Daoy (cell line): Measurements from ENCODE around the gene ACSL3. TPM values are rescaled to one million over a fixed set of nuclear protein-coding genes. Genes with fewer than 3 reads are reported as not detected.

Source experiments
- DNase-seq: peaks from one replicate; pipeline ENCODE4 v3.0.0-alpha.2; 2015; ENCODE audit warnings: low read depth
- total RNA-seq: library from RNA; depleted of rRNA; stranded (reverse); fragments of >200 nt; shearing (Covaris generic); gene quantifications from 2 replicates; pipeline ENCODE4 v1.2.3, GENCODE V29; 2014

ACSL3 gene
- total RNA-seq, 1 experiment from 2014 or later = 76.2 TPM

DNA sequence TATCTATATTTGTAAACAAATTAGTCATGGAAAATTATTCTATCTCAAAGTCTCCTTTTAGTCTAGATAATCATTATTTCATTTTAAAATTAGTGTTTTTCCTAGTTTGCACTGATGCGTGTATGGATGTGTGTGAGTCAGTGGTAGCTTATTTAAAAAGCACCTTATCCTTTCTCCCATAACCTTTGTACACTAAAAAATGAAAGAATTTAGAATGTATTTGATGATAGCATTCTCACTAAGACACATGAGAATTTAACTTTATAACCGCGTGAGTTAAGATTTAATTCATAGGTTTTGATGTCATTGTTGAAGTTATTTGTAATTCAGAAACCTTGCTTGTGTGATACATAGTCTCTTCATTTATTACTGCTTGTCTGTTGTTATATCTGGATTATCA, 81.7 kb downstream of the ACSL3 start:
- DNase-seq = no peak

DNA sequence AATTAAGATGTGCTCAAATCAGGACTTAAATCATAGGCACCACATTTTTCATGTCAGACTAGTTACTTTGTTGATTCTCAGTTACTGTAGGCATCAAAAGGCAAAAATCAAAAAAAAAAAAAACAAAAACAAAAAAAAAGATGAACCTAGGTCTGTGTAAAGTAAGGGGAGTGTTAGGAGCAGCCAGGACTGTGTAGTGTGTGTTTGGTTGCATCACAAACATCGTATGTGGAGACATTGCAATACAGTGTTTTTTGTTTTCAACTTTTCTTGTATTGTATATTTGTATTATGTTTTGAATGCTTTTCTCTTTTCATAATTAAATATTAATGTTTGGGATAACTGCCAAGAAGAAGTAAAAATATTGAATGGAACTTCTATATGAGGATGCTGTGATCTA, 82.1 kb downstream of the ACSL3 start:
- DNase-seq = no peak

DNA sequence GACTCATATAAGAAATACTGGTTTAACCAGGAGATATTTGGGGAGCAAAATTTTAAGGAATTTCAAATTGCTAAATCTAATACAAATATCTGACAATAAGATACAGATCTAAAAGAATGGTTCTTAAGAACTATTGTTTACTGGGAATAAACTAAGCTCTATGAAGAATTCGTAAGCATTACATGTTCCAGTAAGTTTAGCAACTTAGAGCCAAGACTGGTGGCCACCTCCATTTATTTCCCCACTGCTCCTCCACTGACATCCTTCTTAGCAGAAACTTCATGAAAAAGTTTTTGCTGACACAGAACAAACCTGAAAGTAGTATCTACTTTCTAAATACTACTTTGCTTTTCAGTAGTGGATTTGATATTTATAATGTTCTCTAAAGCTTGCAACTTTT, 83.0 kb downstream of the ACSL3 start:
- DNase-seq = no peak

DNA sequence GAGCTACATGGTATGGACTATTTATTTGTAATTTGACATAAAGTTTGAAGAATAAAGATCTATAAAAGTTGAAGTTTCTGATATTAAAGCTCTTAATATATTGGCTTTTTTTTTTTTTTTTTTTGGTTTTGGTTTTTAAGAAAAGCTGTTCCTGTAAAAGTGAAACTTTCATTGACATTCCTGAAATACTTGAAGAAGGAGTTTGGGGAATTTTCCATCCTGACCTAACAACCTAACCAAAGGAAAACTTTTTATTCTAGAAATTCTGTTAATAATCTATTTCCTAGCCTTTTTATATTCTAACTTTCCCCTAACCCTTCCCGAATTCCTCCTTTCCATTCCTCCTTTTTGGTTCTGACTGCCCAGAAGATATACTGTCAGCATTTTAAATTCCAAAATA, 83.7 kb downstream of the ACSL3 start:
- no peak for DNase-seq

DNA sequence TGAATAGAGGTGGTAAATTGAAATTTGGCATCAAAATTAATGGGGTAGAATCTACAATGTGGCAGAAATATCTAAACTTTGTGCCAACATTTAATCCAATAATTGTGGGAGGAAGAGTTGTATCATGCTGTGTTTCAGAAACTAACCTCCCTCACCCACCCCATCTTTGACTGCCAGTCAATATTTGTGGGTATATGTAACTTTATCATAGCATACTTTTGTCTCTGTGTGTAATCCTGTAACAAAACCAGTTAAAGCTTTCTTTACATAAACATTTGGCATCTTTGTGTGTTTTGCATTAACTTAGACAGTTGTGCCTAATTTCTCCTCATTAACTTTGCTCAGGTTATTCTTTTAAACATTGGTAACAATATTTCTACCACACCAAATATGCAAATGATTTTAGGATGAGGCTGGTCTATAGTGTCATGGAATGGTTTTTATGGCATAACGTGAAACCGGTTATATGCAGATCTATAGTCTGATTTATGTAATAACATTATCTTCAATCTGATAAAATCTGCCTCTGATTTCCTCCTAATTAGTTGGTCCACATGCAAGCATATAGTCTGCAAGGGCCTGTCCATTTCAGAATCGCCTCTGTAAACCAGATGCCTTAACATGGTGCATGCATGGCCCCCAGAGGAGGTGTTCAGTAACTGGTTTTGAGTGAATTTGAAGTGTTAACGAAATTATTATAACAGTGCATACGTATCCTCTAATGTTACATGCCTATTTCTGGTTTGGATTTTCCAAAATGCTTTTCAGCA, 84.3 kb downstream of the ACSL3 start:
- DNase-seq = no peak

DNA sequence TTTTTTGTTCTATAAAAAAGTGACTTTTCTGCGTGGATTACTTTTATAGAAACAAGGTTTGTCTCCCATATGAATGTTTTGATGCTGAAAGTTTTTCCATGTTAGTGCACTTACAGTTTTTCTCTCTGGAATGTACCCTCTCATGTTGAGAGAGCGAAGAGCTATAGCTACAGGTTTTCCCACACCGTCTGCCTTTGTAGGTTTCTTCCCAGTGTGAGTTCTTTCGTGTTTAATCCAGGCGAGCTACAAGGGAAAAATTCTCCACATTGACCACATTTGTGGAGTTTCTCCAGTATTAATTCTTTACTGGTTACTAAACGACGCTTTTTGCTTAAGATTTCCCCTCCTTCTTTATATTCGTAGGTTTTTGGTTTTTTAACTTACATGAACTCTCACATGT, 85.1 kb downstream of the ACSL3 start:
- DNase-seq = no peak

DNA sequence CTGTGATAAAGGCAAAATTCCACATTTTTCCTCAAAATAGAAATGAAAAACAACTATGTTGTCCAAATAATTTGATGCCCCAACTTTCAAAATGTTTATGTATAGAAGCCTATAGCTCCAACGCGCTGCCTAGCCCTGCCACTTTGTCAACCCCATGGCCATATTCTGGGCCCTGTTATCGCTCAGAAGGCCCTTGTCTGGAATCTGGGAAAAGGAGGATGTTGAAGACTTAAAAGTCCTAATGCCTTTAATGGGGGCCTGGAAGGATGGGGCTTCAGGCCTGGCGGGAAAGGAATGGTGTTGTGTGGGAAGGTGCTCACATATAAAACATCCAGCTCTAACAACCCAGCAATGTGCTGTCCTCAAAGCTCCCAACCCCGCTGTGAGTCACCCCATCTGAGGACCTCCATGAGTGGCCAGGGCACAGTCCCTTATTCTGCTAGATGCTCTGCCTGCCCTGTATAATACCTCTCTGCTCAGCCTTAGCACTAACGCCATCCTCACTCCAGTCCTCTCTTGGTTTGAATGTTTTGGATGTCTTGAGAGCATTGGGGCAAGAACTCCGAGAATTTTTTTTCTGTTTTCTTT, 86.0 kb downstream of the ACSL3 start:
- peak; percentile 13 for DNase-seq

DNA sequence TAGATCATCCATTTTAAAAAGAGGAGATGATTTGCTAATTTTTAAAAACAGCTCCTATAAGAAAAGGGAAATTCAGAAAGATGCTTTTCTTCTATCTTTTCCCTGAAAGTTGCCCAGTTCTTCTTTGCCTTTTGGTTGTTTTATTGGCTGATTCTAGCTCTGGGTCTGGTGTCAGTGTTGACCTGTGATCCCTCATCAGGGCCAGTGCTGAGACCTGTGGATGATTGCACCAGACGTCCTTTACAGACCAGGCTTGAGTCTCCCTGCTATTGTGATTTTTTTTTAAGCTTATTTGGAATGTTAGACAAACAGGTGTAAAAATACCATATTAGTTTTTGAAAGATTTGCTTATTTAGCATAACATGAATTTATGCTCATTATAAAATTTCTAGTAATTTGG, 88.2 kb downstream of the ACSL3 start:
- no peak for DNase-seq

DNA sequence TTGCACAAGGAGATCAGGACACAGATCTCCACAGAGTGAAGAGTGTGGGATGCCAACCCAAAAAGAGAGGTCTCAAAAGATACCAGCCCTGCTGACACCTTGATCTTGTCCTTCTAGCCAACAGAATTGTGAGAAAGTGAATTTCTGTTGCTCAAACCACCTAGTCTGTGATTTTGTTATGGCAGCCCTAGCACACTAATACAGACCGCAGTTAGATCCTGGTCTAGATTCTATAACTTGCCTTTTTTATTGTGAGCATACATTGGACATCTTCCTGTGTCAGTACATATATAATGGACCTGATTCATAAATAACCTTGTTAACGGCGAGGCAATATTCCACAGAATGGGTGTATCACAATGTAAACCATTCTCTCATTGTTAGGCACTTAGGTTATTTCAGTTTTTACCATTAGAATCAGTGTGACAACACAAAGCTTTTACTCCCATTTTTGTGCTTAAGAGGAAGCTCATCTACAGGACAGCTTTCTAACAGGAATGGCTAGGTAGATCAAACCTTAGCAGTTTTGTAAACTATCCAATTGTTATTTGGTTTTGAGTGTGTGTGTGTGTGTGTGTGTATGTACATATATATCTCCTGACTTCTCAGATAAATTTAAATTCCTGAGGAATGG, 89.0 kb downstream of the ACSL3 start:
- DNase-seq = no peak

DNA sequence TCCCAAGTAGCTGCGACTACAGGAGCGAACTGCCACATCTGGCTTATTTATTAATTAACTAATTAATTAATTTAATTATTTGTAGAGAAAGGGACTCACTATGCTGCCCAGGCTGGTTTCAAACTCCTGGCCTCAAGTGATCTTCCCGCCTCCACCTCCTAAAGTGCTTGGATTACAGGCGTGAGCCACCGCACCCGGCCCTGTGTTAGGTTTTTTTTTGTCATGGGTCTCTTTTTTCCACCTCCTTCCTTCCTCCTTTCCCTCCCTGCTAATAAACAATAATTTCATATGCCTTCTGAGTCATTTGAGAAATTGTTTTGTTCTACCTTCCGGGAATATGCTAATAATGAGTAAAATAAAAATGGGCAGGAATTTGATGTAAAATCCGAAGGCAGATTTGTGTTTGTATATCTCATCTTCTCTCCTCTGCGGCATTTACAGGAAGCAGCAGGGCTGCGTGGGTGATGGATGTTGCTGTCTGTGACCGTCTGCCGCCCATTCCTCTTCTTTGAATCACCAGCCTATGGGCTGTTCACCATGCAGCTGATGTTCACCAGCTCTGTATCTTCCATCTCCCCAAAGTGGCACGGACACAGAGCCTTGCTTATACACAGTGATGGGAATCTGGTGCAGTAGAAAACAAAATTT, 89.9 kb downstream of the ACSL3 start:
- peak; percentile 55 for DNase-seq

DNA sequence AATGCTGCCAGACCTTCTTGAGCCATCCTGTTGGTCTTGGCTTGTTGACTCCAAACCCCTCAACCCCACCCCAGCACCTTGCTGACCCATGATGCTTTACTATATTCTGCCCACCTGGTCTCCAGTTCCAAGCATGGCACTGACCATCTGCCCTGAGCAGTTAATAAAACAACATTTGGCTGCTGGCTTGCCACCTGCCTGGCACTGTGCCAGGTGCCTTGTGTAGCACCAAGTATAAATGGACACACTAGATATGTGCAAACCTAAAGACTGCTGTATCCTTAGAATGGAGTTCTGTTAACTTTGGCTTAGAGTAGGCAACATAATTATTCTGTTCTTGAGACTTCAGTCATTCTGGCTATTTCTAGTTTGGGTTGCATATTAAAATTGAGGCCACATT, 91.4 kb downstream of the ACSL3 start:
- no peak for DNase-seq

DNA sequence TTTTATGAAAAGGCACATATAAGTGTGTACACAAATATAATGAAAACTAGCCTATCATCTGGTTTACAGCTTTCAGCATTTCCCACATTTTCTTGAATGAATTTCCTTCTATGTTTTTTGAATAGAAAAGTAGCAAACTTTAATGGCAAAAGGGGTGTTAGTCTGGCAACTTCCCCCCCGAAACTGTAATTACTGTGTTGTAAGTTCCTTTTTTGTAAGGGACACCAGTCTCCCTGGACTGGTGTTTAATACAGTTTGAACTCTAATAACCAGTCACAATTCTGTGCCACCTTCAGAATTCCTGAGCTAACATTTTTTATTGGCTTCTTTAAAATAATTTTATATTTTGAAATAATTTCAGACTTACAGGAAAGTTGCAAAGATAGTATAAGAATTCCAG, 94.2 kb downstream of the ACSL3 start:
- no peak for DNase-seq

DNA sequence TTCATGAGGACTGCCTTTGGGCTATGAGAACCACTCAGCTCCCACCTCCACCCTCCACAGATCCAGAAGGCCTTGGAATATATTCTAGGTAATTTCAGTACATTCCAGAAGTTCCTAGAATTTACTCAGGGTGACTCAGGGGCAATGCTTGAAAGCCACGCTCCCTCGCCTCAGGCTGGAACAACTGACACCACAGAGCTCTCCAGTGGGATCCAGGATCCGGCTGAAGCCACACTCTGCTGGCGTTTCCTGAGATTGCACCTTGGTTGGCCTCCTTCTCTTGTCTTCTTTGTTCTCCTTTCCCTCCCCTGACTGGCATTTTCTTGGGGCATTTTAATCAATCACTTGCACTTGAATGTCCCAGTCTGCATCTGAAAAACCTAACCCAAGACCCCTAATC, 98.5 kb downstream of the ACSL3 start:
- peak; percentile 82 for DNase-seq

DNA sequence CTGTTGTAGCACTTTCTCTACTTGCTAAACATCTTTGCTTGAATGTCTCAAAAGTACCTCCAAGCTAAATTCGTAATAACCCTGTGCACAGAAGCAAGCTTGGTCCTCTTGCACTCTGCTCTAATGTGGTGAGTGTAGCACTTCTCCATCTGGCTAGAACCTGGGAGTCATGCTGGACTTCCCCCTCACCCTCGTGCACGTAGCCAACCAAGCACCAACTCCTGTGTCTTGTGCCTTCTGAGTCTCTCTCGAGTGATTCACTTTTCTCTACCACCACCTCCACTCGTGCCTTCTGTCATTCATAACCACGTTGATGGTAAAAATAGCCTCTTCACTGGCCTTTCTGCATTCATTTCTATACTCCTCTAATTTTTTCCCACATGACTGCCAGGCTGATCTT, 99.3 kb downstream of the ACSL3 start:
- DNase-seq = no peak

DNA sequence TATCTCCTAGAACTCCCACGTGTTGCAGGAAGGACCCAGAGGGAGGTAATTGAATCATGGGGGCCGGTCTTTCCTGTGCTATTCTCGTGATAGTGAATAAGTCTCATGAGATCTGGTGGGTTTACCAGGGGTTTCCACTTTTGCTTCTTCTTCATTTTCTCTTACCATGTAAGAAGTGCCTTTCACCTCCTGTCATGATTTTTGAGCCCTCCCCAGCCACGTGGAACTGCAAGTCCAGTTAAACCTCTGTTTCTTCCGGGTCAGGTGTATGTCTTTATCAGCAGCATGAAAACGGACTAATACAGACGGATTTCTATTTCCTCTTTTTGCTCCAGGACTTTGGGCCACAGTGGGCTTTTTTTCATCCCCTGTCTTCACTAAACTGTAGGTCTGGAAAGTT, 102.8 kb downstream of the ACSL3 start:
- no peak for DNase-seq

DNA sequence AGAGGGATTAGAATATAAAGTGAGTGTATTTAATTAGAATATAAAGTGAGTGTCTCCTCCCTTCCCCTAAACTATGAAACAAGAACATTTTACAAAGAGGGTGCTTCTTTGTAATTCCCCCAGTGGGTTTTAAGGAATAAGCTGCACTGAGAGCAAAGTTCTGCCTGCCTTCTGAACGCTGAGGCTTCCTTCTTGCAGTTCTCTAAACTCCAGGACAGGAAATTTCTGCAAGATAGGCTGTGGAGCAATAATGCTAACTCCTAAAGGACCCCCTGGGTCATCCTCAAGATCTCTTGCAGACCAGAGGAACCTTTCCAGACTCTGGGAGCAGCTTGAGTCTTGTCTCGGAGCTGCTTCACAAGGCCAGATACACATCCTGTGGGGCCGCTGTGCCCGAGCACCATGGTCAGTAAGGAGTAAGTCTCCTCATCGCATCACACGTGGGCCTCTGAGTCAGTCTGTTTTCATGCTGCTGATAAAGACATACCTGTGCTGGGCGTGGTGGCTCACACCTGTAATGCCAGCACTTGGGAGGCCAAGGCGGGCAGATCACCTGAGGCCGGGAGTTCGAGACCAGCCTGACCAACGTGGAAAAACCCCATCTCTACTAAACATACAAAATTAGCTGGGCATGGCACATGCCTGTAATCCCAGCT, 103.7 kb downstream of the ACSL3 start:
- DNase-seq = no peak

DNA sequence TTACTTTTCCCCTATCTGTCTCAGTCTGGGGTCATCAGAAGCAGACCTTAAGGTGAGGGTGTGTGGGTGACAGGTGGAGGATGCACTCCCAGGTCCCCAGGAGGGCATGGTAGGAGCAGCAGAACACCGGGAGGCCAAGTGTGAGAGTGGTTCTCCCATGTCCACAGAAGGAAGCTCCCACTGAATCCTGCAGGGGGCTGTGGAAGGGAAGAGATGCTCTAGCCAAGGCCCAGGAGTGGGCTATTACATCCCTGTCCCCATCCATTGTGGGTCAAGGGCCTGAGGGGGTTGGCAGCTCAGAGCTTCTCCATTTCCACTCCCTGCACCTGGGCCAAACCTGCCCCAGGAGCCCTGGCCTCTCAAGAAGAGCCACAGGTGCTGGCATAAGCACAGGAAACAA, 104.7 kb downstream of the ACSL3 start:
- DNase-seq = no peak

DNA sequence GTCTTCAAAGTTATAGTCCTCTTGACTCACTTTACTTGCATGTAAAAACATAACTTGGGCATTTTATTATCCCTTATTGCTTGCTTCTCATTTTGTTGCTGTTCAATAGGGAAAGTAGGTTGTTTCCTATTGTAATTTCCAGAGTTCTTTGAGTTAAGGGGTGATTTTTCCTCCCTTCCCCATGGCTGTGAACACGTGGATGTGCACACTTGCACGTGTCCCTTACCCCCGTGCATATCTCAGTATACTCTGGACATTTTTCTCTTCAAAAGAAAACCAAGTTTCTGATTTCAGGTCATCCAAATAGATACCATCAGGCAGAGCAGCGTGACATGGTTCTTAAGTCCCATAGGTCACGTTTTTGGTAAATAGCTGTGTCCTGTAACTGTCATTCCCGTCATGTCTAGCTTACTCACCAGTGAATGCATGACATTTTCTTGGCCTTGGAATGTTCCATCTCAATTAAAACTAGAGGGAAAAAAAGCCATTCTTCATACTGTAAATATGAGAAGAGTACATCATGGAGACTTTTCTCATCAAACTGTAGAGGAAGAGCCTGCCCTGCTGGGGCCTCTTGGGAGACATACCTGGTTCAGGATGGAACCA, 107.8 kb downstream of the ACSL3 start:
- DNase-seq = no peak

DNA sequence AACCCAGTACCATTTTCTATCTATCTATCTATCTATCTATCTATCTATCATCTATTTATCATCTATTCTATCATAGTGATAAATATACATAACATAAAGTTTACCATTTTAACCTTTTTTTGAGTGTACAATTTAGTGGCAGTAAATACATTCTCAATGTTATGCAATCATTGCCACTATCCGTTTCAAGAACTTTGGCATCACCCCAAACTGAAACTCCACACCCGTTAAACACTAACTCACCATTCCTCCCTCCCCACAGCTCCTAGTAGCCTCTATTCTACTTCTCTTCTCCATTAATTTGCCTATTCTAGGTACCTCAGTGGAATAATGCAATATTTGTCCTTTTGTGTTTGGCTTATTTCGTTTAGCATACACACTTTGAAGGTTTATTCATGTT, 108.7 kb downstream of the ACSL3 start:
- DNase-seq = no peak

DNA sequence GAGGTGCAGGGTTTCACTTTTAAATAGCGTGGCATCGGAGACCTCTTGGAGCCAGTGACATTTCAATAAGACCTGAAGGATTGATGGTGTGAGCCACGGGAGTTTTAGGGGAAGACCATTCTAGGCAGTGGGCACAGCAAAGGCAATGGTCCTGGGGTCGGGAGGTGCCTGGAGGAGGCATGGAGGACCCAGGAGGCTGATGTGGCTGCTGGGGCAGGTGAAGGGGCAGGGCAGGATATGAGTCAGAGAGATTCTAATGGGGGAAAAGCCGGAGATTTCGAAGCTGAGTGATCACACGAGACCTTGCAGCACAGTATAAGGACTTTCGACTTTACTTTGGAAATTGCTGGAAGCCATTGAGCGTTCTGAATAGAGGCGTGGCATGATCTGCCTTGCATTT, 111.6 kb downstream of the ACSL3 start:
- DNase-seq = peak; percentile 10

DNA sequence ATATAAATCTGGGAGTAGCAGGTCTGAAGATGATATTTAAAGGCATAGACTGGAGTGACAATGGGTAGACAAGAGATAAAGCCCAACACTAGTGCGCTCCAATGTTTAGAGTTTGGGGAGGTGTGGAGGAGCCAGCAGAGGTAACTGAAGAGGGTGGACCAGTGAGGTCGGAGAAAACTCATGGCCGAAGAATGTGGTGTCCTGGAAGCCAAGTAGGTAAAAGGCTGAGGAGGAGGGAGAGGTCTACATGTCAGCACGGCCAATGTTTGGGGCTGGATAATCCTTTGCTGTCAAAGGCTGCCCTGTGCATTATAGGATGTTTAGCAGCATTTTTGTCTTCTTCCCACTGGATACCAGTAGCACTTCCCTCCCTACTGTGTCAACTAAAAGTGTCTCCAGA, 112.4 kb downstream of the ACSL3 start:
- DNase-seq = peak; percentile 27

DNA sequence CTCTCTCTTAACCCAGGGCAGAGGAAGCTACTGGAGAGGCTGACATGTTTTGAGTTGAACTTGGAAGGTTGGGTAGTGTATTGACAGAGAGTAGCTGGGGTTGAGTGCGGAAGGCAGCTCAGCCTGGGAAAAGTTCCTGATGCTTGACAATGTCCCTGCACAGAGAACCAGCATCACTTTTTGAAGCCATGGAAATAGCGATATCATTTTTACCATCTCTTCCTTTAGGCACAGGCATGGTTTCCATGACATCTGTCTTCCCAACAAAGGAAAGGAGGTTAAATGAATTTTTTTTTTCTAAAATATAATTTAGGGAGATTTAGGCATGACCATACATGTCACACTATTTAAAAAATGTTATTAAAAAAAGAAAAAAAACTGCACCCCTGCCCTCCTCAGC, 112.9 kb downstream of the ACSL3 start:
- DNase-seq = no peak
